HG03064 (cell line): ENCODE measurements around the gene SSBP2.
"Not testable (repeated sequence)": the region's sequence is repeated elsewhere in the genome, so short reads cannot be mapped to it uniquely, and the experiment has no call there.

Experiments used
- ATAC-seq: cut with Tn5 transposase; IDR thresholded peaks from one replicate; pipeline ENCODE4 v1.9.1; 2021; ENCODE audit warnings: low read depth; ENCODE audit not compliant: unreplicated experiment

The SSBP2 gene

DNA sequence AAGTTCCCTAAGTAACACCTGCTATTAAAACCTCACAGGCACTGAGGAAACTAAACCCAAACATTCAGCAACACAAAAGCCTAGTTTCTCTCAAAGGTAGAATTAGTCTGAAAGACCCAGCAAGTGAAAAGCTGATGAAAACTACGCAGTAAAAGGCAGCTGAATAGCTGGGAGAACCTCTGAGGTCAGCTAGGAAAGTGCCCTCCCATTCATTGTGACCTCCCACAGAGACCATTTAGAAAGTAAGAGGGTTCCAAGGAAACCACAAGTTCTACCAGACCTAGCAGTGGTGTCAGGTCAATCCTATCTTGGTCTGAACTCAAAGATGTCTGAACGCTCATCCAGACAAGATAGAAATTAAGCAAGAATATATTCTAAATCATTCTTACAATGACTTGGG is 144.7 kb downstream of the SSBP2 start:
- no peak for ATAC-seq

DNA sequence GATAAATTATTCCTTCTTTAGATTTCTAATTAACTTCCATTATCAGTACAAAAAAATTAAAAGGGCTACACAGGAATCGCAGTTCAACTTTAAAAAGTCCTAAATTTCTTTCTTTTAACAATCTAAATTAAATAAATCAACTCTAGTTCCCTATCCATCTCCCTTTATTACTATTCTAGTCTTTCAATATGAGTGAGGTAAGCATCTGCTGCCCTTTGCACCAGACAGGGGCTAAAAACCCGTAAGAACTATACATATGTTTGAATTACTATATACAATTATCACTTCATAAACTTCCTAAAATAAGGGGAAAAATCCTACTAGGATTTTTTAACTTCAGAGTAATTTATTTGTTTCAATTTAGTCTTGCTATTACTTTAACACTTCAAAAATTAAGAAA is 145.6 kb downstream of the SSBP2 start:
- no peak for ATAC-seq

DNA sequence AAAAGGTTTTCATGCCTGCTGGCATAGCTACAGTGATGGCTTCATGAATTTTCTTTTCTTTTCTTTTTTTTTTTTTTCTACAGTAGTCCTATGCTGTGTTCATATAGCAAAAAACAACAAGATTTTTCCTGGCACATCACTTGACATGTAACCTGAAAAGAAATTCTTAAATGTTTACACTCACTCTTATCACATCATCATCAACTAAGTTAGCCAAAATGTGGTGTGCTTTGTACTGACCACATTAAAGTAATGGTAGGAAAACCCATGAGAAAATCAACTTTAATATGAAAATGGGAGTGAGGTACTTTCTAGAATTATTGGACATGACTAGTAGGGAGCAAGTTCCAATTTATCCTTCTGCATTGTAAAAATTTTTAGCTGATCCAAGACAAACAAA is 146.7 kb downstream of the SSBP2 start:
- ATAC-seq = no peak

DNA sequence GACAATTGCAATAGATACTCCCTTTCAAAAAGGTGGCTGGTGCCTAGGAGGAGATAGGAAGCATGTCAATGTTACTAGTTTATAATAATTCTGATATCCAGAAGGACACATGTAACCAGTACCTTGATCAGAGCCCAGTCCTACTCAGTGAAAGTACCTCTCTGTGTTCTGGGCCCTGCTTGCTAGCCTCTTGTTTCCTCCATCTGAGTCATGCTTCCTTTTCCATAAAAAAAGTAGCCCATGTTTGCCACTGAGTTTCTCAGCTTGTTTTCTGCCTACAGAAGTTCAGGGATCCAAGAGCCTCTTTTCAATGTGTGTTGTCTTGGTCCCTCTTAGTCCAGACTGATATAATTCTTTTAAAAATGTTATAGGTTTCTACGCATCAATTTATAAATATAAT is 149.0 kb downstream of the SSBP2 start:
- ATAC-seq = no peak

DNA sequence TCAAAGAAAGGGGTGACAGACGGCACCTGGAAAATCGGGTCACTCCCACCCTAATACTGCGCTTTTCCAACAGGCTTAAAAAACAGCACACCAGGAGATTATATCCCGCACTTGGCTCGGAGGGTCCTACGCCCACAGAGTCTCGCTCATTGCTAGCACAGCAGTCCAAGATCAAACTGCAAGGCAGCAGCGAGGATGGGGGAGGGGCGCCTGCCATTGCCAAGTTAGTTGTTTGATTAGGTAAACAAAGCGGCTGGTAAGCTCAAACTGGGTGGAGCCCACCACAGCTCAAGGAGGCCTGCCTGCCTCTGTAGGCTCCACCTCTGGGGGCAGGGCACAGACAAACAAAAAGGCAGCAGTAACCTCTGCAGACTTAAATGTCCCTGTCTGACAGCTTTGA is 158.8 kb downstream of the SSBP2 start:
- ATAC-seq = not testable (repeated sequence)

DNA sequence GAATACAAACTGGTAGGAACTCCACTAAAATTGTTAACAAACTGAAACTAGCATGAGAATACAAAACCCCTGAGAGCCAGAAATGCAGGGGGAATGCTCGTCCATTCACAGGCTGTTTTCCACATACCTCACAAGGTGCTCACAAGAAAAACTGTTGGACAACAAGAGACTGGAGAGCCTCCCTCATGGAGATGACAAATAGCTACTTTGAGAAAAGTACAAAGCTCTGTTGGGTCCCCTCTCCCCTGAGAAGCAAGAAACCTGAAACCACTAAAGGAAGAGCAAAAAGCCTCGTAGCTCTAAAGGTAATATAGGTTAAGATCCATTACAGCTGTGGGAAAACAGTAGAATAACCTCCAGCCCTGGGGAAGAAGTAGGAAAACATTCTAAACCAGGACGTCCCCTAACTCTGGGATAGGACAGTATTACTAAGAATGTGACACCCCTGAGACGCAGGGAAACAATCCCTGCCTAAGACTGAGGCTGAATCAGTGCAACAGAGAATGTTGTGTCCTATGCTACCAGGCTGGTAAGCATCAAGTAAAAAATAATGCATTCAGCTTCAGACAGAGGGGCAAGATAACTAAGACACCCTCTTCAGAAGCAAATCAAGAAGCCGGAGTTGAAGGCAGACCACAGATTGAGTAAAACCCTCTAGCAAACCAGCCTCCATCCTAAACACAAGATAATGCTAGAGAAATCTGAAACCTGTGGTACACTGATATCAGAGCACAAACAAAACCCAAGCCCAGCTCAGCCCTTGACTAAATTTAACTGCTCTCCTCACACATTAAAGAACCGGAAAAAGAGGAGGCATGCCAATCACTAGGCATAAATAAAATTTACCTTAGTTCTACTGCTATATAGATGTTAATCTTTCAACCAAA is 160.2 kb downstream of the SSBP2 start:
- ATAC-seq = no peak

DNA sequence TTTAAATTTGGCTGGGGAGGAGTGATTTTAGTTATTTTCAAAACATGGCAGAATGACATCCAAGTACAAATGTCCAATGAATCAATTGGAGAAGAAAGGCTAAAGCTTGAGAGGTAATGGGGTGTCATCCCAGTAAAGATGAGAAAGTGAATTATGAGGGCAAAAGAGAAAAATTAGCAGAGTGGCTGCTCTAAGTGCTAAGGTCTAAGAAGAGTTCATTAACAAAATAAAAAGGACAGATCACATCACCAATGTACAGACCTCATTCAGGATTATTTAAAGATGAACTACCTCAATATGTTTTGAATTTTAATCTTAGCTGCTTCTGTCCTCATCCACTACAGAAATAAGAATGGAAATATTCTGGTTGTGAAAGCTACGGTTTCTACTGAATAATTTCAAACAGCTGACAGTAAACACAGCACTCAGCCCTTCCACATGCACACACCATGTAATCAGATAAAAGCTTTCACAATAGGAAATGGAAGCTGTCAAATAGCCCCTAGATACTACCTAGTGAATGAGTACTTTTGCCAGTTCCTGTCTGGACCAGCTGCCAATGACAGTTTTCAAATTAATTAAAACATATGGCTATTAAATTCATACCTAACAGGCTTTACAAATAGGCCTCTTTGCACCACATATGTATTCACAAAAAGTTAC is 171.5 kb downstream of the SSBP2 start:
- no peak for ATAC-seq

DNA sequence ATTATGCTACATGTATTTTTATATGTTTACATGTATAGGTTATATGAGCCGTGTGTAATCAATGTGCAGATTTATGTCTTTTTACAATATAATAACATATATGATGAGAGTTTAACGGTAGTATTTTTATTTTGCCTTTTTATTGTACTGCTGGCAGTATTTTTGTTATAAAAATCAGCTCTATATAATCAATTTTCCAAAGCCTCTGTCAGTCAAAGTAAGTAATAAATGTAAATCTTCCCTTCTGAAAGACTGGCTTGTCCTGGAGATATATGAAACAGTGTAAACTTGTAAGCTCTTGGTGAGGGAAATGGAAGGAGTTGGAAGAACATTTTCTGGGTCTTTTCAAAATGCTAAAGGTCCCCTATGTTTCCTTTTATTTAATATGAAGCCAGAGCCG is 173.8 kb downstream of the SSBP2 start:
- ATAC-seq = no peak

DNA sequence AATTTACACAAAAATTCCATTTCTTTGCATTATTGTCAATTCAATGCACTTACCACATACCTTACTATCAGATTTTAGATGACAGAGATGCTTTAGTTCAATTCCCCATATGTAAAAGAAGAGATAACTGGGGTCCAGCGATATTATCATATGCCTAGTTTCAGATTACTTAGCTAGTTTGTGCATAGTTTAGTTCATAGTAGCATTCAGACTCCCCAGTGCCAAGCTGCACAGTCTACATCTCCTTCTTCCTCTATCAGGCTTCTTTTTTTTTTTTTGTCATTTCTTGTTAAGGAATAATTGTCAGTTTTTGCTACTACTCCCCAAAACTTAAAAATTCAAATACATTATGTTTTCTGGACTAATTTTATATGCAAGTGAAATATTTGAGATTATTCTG is 175.0 kb downstream of the SSBP2 start:
- no peak for ATAC-seq

DNA sequence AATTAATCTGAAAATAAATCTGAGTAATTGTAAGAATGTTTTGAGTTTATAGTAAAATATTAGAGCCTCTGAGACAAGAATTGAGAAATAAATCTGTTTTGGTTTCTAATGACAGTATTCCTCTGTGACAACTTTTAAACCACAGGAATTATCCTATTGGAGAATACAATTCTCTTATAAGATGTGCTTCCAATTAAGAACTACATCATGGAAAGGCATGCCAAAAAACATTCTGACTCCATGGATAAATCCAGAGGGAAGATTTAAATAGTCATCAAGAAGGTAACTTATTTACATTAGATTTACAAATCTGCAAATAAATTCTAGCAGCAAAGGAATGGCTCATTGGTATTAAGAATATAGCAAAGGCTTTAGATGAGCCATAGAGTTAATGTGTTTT is 178.7 kb downstream of the SSBP2 start:
- ATAC-seq = no peak

DNA sequence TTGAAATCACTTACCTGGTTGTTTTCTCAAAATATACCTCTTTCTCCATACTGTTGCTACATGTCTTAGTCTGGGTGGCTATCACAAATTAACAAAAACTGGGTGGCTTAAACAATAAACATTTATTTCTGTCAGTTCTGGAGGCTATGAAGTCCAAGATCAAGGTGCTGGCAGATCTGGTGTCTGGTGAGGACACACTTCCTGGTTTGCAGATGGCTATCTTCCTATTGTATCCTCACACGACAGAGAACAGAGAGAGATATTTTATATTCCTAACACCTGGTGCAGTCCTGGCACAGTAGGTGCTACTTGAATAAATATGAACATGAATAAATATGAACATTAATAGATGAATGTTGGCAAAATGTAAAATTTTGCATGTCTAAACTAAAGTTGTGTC is 192.7 kb downstream of the SSBP2 start:
- ATAC-seq = no peak

DNA sequence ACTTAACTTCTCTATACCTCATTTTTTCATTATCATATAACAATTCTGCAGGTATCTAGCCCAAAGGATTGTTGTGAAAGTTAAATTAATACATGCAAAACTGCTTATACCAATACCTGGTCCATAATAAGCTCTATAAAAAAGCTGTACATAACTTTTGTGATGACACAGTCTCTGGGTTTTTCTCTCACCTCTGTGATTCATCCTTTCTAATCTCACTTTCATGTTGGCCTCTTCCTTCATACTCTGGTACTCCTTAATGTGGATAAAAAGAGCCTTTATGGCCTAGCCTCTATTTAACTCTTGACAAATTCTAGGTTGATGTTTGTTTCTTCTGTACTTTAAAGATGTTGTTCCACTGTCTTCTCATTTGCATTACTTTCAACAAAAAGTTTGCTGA is 194.1 kb downstream of the SSBP2 start:
- ATAC-seq = no peak

DNA sequence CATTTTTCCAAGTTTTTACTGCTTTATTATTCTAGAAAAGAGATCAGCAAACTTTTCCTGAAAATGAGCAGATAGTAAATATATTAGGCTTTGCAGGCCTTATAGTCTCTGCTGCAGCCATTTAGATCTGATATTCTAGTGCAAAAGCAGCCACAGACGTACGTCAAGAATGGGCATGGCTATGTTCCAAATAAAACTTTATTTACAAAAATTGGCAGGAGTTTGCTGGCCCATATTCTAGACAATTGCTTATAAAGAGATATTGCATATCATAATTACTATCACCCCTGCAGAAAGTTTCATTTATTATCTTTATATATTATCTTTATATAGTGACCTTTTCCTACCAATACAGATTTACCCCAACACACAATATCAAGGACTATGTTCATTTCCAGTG is 195.0 kb downstream of the SSBP2 start:
- no peak for ATAC-seq

DNA sequence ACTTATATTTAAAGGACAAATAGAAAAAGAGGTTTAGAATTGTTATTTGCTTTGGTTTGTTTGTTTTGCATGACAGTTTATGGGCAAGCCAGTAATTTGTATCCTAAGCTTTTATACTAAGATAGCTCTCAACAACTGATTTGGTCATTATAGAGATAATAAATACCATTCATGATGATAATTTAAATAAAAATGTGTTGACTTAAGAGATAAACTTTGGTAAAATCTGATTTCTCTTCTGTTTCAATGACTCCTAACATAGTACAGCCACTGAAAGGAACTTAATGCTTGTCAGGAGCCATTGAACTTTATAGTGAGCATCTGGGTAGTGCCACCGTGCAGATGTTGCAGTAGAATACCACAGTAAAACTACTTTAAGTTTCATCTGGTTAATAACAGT is 196.2 kb downstream of the SSBP2 start:
- ATAC-seq = no peak

DNA sequence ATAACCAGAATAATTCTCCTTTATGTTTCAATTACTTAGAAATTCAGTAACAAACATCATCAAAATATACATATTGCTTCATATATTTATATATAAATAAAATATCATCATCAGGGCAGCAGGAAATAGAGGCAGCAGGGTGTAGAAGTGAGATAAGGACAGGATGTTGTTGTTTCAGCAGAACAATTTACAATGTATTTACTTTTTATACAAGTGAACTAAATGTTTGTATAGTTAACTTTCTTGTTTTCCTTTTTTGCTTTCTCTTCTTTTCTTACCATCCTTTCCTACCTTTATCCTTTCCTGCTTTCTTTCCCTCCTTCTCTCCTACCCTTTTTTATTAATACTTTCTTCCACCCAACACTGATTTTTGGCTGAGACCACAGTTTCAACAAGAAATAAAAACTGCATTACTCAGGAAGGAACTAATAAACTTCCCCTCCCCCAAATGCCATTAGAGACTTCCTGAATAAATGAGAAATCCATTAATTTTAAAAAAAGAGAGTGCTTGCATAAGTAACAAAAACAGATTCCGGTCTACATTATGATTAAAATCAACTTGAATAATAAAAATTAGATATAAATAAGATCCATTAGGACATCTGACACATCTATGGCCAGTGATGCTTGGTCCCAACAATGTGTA is 197.2 kb downstream of the SSBP2 start:
- ATAC-seq = no peak

DNA sequence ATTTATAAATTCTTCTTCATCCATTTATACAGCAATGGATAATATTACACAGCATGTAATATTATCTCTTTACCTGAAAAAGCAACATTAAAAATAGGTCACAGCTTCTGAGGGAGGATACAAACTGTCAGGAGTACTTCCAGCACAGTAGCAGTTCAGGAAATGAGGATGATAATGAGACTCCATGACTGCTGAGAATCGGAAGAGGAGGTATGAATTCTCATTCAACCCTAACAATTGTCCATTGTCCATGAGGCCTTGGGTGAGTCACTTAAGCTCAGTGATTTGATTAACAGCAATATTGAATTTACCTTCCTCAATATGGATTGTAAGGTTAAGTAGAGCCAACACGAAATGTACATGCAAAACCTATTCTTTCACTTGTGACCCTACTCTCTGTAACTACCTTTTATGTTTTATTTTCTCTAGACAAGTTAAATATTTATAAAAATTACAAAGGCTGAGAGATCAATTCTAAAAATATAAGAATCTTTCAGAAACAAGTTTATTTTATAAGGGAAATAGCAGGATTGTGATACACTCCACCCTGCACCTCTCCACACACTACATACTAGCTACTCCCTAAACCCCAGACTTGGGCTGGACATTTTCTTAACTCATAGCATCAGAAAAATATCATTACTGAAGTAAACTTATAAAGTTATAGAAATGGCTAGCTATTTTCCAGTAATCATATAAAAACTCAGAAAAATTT is 197.9 kb downstream of the SSBP2 start:
- no peak for ATAC-seq

DNA sequence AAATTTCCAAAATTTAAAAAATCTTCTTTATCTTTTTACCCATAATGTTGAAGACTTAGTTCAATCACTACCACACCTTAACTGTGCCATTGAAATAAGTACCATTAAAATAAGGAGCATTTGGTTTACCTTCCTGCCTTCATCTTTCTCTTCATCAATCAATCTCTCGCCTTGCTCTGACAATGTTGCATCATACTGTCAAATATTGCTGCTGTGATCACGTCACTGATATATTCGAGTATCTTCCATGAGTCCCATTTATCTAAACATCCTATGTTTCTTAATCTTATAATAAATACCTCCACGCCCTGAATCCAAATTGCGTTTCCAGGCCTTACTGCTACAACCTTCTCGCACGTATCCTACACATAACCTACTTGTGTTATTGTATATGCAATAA is 201.8 kb downstream of the SSBP2 start:
- no peak for ATAC-seq

DNA sequence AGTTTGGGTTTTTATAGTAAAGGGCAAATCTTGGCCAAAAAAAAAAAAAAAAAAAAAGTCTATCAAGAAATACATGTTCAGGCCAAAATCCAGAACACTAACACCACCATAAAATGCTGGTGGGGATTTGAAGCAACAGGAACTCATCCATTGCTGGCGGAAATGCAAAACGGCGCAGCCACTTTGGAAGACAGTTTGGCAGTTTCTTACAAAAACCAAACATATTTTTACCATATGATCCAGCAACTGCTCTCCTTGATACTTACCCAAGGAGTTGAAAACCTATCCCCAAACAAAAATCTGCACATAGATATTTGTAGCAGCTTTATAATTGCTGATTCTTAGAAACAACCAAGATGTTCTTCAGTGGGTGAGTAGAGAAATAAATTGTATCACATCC is 203.9 kb downstream of the SSBP2 start:
- ATAC-seq = no peak

DNA sequence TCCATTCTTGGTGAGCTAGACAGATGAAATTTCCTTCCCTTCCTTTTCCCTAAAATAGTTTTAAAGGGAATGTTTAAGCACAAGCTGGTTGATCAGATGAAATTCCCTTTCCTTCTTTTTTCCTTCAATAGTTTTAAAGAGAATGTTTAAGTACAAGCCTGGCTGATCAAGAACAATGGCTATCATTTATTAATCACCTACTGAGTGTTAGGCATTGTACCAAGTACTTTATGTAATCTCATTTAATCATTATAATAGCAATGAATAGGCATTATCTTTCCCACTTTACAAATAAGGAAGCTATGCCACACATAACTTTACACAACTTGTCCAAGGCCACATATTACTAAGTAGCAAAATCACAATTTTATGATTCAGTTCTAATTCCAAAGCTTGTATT is 205.0 kb downstream of the SSBP2 start:
- ATAC-seq = no peak

DNA sequence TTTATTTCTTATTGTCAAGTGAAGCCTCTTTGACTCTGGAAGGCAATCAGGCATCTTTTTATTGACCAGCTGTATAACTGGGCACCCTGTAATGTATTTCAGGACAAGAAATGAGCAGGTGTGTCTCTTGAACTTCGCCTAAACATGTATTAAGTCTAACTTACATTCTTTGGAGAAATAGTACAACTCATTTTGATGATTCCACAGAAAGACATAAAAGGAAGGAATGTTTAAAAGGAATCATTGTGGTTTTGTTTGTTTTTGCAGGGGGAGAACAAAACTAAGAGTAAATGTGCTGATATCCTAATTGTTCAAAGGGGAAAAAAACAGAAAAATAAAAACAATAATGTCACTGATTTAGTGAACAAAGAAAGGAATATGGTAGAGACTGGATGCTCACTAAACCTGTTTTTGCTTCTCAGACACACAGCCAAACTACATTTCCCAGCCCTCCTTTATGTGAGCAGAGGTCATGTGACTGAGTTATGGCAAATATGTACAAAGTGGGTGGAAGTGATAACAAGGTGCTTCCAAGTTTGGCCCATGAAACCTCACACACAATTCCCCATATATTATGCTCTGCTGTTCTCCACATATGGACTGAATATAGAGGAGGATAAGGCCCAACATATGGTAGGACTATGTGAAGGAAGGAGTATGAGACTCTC is 206.4 kb downstream of the SSBP2 start:
- ATAC-seq = no peak

DNA sequence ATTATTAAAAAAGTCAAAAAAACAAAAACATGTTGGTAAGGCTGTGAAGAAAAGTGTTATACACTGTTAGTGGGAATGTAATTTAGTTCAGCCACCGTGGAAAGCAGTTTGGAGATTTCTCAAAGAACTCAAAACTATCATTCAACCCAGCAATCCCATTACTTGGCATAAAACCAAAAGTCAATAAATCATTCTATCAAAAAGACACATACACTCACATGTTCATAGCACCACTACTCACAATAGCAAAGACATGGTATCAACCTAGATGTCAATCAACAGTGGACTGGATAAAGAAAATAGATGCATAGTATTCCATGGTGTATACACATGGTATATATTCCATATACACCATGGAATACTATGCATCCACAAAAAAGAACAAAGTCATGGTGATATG is 208.7 kb downstream of the SSBP2 start:
- ATAC-seq = no peak
